Measurements from ENCODE around the gene NELL2.

- TF ChIP-seq, protein P1, sequence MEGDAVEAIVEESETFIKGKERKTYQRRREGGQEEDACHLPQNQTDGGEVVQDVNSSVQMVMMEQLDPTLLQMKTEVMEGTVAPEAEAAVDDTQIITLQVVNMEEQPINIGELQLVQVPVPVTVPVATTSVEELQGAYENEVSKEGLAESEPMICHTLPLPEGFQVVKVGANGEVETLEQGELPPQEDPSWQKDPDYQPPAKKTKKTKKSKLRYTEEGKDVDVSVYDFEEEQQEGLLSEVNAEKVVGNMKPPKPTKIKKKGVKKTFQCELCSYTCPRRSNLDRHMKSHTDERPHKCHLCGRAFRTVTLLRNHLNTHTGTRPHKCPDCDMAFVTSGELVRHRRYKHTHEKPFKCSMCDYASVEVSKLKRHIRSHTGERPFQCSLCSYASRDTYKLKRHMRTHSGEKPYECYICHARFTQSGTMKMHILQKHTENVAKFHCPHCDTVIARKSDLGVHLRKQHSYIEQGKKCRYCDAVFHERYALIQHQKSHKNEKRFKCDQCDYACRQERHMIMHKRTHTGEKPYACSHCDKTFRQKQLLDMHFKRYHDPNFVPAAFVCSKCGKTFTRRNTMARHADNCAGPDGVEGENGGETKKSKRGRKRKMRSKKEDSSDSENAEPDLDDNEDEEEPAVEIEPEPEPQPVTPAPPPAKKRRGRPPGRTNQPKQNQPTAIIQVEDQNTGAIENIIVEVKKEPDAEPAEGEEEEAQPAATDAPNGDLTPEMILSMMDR (IDR thresholded peaks at IDR 0.05): no peak
- TF ChIP-seq POLR2A (IDR thresholded peaks at IDR 0.05): no peak
- TF ChIP-seq POLR2AphosphoS5 (IDR thresholded peaks at IDR 0.05): no peak
- TF ChIP-seq EP300 (IDR thresholded peaks at IDR 0.05): no peak
These were observed 27.4 kb downstream of the NELL2 start for GRCh38 chr12:44848703-44849085.

Data from upper lobe of left lung (tissue), 4 donors.